Panc1 (cell line): ENCODE measurements around the gene IL10. TPM values are rescaled to one million over a fixed set of nuclear protein-coding genes. Genes with fewer than 3 reads are reported as not detected.

Experiments used
- ATAC-seq: fragments of 200-7000 bp; cut with Tn5 transposase; 2 replicates; pipeline ENCODE4 v1.9.1; 2020; ENCODE audit warnings: mild to moderate bottlenecking, moderate library complexity
- BruUV-seq: library from RNA; stranded (reverse); fragments of 400-500 nt; replicated peaks from 2 replicates; lab custom pipeline; 2021; lab: Mats Ljungman, UMichigan
- CTCF ChIA-PET: fragments of 300-600 bp; sonication (Branson Sonifier 250); formaldehyde crosslinking; loops from one replicate; lab custom pipeline; 2022; ENCODE audit warnings: antibody characterized with exemption; lab: Charles Lee
- POLR2A ChIA-PET: fragments of 300-600 bp; sonication (Branson Sonifier 250); formaldehyde crosslinking; loops from one replicate; lab custom pipeline; 2022; ENCODE audit warnings: antibody characterized with exemption; lab: Charles Lee
- DNase-seq: peaks from one replicate; pipeline ENCODE4 v3.0.0-alpha.2; 2010; ENCODE audit warnings: low read depth, low spot score
- H3K27ac ChIP-seq: 2 replicates; pipeline ENCODE4 v1.5.1; 2011; ENCODE audit warnings: mild to moderate bottlenecking, low read length, inconsistent platforms
- H3K27me3 ChIP-seq: fragments of 200-500 bp; sonication (Bioruptor generic); 2 replicates; pipeline ENCODE4 v1.6.0; 2014; ENCODE audit warnings: low read length, inconsistent platforms; ENCODE audit not compliant: control insufficient read depth, insufficient read depth
- H3K36me3 ChIP-seq: fragments of 200-500 bp; sonication (Bioruptor generic); 2 replicates; pipeline ENCODE4 v1.5.1; 2014; ENCODE audit warnings: inconsistent platforms, mild to moderate bottlenecking, low read length, moderate library complexity; ENCODE audit not compliant: control insufficient read depth, insufficient read depth
- H3K4me1 ChIP-seq: 2 replicates; pipeline ENCODE4 v1.5.1; 2011; ENCODE audit warnings: inconsistent platforms, mild to moderate bottlenecking, low read length, moderate library complexity; ENCODE audit not compliant: control insufficient read depth, insufficient read depth
- H3K4me3 ChIP-seq, 2 experiments: 2 replicates each; pipeline ENCODE4 v1.5.1; 2011 to 2012; ENCODE audit warnings: low read depth in 2 of 2, low read length in 2 of 2, mild to moderate bottlenecking in 2 of 2, inconsistent platforms in 1 of 2, moderate library complexity in 1 of 2
- H3K9me3 ChIP-seq: fragments of 200-500 bp; sonication (Bioruptor generic); 2 replicates; pipeline ENCODE4 v1.5.1; 2014; ENCODE audit warnings: low read depth, mild to moderate bottlenecking, inconsistent platforms, low read length, moderate library complexity; ENCODE audit not compliant: control insufficient read depth, insufficient read depth
- SIN3A ChIP-seq: IDR thresholded peaks from 2 replicates; pipeline ENCODE4 v1.6.1; 2012; ENCODE audit warnings: low read depth, mild to moderate bottlenecking, low read length, moderate library complexity, borderline replicate concordance; ENCODE audit not compliant: insufficient read depth
- TCF7L2 ChIP-seq: IDR thresholded peaks from 2 replicates; pipeline ENCODE4 v1.6.1; 2011; ENCODE audit warnings: mild to moderate bottlenecking, low read depth, low read length, inconsistent platforms
- in situ Hi-C: cut with HindIII; loops from 2 replicates; pipeline ENCODE4 v1.10.0; 2016; ENCODE audit warnings: low sequenced_read_pairs, low pct_unique_long_range_greater_than_20kb
- intact Hi-C: fragments of 100-400 bp; cut with micrococcal nuclease; formaldehyde crosslinking; loops from one replicate; pipeline ENCODE4 v1.10.0; 2022; ENCODE audit not compliant: unreplicated experiment
- total RNA-seq: library from RNA; stranded (reverse); gene quantifications from one replicate; pipeline ENCODE4 v1.2.1, GENCODE V29; 2021; ENCODE audit not compliant: unreplicated experiment

IL10 gene
- total RNA-seq, 1 experiment from 2014 or later: not detected

DNA sequence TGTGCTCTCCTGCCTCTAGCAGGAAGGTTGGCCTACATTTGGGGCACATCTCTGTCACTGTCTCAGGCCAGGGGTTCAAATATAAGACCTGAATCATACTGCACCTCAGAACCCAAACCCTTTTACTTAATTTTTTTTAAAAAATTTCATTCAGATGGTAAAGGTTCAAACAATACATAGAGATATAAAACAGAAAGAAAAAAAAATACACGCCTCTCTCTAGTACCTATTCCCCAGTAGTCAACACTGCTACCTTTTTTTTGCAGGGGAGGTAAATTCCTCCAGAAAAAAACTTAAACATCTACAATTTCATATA, 54.7 kb downstream of the IL10 start:
- H3K4me1 ChIP-seq: peaks cover 32% of the 10 kb centered on the region
- no peak for ATAC-seq
- H3K27ac ChIP-seq: no peak overlapping the region

More for the DNA sequence above, 54.7 kb downstream of the IL10 start:
- H3K4me3 ChIP-seq: no peak overlapping the region
- DNase-seq: no peak
- no TSS peak for BruUV-seq
- in situ Hi-C loops (no loop called here), intact Hi-C loops (no loop called here)
- H3K36me3 ChIP-seq: no peaks in the 10 kb centered on the region
- CTCF ChIA-PET: interaction anchor here (0.7 kb wide), 1 partner anchor 54 kb away, joined by 4 read pairs; no protein-coding TSS in a partner anchor
- POLR2A ChIA-PET: no interaction called here
- TF ChIP-seq TCF7L2 (no peak), SIN3A (no peak)
- no peaks in the 10 kb centered on the region for H3K9me3 ChIP-seq
- no peaks in the 10 kb centered on the region for H3K27me3 ChIP-seq

Other genes with a start within 250 kb of the IL10 start
- gene EIF2D, start 160.0 kb downstream of the IL10 start, total RNA-seq: 28.7 TPM
- gene DYRK3, start 137.0 kb downstream of the IL10 start, total RNA-seq: 12.0 TPM
- gene MAPKAPK2, start 87.6 kb downstream of the IL10 start, total RNA-seq: 72.4 TPM
- gene IL19, start 1.7 kb downstream of the IL10 start, total RNA-seq: not detected
- gene IL20, start 93.1 kb upstream of the IL10 start, total RNA-seq: not detected
- gene IL24, start 124.9 kb upstream of the IL10 start, total RNA-seq: not detected
- 0.41 TPM for gene FCMR, start 149.4 kb upstream of the IL10 start, total RNA-seq
- 1.4 TPM for gene PIGR, start 174.0 kb upstream of the IL10 start, total RNA-seq
- gene FCAMR, start 198.0 kb upstream of the IL10 start, total RNA-seq: not detected